A549 (cell line): ENCODE results near the gene MRGPRD.

Source experiments
- CTCF ChIP-seq: fragments of >200 bp; sonication (Bioruptor Twin); formaldehyde crosslinking; IDR thresholded peaks from 3 replicates; pipeline ENCODE4 v1.5.1; 2016
- KDM1A ChIP-seq: fragments of 200-600 bp; sonication (generic); IDR thresholded peaks from 2 replicates; pipeline ENCODE4 v1.6.1; 2016; ENCODE audit warnings: low read depth, mild to moderate bottlenecking
- SREBF2 ChIP-seq: fragments of 450-650 bp; IDR thresholded peaks from 2 replicates; pipeline ENCODE4 v1.6.1; 2014; ENCODE audit warnings: mild to moderate bottlenecking, moderate library complexity
- ZFP36 ChIP-seq: fragments of 450-650 bp; IDR thresholded peaks from 2 replicates; pipeline ENCODE4 v1.6.1; 2014; ENCODE audit warnings: borderline replicate concordance; ENCODE audit not compliant: partially characterized antibody

GRCh38 chr11:69003866-69004367 is 23.1 kb upstream of the MRGPRD start:
- TF ChIP-seq SREBF2: no peak
- no peak for TF ChIP-seq ZFP36
- no peak for TF ChIP-seq CTCF
- TF ChIP-seq KDM1A: no peak
